ENCODE results near the gene TENM4. TPM values are rescaled to one million over a fixed set of nuclear protein-coding genes. Genes with fewer than 3 reads are reported as not detected.

Gene TENM4
- total RNA-seq, 1 donor from 2014 or later: 0.21 TPM

DNA sequence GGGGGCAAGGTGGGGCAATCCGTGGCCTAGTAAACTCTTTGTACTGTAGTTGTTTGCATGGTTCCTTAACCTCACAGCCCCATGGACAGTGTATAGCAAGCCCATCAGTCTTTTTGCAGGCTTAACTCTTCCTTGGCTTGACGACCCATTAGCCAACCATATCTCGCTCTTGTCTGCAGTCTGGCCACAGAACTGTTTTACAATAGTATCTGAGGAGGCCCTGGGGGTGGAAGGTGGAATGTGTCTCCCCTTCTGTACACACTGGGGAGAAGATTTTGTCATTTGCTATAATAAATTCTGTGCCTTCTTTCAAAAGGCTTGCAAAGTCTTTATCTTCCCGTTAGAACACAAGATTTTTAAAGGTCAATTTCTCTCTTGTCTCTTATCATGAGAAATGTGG is 675.9 kb downstream of the TENM4 start:
- no peak for DNase-seq (ENCODE audit: low read depth)

DNA sequence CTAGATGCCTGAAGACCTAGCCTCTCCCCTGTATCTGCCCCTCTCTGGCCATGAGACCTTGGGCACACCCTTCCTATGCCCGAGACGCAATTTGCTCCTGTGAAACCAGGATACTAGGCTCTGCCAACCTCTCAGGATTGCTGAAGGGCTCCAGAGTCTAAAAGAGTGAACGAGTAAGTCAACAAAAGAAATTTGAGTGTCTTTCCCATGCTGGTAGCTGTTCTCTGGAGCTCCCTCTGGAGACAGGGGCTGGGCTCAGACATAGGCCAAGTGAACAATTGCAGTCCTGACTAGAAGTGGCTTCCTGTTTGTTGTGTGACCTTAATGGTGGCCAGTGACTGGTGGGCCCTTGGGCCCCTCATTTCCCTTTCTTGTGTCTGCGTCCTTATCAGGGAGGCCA is 677.2 kb downstream of the TENM4 start:
- no peak for DNase-seq (ENCODE audit: low read depth)

DNA sequence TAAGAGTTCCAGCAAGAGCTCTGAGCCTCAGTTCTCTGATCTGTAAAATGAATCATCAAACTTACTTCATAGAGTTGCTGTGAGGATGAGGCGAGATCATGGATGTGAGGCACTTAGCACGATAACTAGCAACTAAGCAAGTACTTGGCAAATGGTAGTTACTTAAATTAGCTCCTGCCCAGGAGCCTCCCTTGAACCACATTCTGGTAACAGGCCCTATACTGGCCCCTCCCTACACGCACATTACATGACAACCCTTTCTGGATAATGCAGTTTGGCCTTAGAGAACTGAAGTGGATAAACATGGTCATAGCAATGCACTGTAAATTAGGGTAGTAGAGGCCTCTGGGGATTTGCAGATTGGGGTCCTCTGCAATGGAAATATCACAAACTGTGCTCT is 678.7 kb downstream of the TENM4 start:
- no peak for DNase-seq (ENCODE audit: low read depth)

DNA sequence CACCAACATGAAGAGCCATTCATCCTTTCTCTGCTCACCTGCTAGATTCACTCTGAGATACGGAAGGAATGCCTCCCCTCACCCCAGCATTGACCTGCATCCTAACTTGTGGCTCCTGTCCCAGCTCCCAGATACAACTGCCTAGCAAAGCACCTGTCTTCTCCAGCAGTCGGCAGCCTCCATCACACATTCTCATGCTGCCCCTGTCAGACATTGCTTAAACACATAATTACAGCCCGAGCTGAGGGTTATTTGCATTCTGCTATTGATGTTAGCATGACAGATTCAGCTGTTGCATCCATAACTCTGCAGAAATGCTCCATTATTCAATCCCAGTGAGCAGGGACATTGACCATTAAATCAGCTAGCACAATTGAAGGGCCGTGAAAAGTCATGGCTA is 681.8 kb downstream of the TENM4 start:
- DNase-seq (ENCODE audit: low read depth): no peak

DNA sequence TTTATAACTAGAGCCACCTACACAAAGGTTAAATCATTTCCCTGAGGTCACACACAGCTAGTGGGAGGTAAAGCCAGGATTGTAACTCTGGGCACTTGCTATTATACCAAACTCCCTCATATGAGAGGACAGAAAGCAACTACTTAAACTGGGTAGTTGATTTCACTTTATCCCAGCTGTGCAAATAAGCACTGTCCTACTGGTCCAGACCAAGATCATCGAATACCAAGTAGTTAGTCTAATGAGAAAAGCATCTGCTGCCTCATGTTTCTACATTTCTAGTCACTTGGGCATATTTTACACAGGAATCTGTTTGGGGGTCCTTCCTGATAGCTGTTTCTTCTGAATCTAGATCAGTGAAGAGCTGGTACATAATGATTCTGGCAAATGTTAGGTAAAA is 687.5 kb downstream of the TENM4 start:
- DNase-seq (ENCODE audit: low read depth): no peak

DNA sequence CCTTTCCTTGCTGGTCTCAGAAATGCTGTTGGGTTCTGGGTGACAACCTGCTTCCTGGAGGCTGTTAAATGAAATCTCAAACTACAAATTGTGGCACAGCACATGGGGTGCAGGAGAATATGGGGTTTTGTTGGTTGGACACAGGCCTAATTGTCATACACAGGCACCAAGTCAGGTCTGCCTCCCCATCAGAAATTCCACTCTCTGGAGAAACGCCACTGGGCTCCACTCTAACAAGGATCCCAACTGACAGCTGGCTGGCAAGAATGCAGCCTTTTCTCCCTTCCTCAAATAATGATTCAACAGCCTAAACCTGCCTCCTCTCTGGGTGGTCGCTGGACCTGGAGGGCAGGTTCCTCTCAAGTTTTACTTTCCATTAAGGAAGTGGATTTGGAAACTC is 688.3 kb downstream of the TENM4 start:
- DNase-seq (ENCODE audit: low read depth): no peak

DNA sequence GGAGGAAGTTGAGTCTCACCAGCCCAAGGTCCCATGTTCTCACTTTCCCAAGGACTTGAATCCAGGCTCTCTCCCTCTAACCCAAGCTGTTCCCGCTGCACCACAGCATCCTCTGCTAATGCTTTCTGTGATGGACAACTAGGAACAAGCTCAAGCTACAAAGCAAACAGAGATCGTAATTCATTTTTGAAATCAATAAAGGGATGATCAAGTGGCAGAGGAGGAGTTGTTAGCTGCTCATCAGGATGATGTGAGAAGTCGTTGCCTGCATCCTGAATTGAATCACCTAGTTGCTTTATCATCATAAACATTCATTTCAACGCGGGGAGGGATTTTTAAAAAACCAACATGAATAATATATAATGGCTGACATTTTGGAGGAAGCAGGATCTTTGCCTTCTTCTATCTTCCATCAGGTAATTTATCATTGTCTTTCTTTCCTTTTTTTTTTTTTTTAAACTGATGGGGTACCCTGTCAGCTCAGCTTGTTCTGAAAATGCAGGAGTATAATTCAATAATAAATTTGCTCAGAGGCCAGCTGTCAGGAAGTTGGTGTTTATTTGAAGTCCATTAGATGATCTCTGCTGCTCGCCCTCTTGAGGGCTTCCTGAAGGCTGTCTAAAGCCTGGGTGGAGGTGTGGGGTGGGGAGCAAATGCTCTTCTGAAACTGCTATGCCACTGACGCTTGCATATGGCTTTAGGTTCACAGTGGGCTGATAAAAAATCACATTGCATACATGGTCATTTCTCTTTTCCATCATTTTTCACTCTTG is 691.7 kb downstream of the TENM4 start:
- DNase-seq (ENCODE audit: low read depth): no peak

DNA sequence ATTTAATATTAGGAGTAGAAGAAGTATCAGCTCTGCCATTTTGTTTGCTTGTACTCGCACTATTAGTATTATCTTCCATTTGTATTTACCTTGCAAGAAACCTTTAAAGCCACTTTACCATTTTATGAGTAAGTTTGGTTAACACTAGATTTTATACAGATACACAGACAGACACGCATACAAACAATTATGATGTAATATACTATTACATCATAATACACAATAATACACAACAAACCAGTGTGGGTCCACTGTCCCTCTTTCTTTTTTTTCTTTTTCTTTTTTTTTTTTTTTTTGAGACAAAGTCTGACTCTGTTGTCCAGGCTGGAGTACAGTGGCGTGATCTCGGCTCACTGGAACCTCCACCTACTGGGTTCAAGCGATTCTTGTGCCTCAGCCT is 695.9 kb downstream of the TENM4 start:
- DNase-seq (ENCODE audit: low read depth): no peak

DNA sequence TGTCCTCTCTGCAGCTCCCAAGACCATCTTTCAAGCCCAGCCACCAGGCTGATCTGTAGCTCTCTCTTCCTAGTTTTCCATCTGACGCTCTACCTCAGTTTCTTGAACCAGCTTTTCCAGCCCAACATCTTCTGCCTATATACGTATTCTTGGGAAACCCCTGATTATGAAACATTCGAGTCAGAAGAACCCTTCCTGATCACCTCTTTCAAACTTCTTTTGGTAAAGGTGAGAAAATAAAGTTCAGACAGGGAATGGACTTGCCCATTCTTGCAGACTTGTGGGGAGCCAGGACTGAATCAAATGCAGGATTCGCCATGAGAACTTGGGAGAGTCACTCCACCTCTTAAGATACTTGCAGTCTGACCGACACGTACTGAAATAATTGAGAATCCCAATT is 696.6 kb downstream of the TENM4 start:
- DNase-seq (ENCODE audit: low read depth): no peak

DNA sequence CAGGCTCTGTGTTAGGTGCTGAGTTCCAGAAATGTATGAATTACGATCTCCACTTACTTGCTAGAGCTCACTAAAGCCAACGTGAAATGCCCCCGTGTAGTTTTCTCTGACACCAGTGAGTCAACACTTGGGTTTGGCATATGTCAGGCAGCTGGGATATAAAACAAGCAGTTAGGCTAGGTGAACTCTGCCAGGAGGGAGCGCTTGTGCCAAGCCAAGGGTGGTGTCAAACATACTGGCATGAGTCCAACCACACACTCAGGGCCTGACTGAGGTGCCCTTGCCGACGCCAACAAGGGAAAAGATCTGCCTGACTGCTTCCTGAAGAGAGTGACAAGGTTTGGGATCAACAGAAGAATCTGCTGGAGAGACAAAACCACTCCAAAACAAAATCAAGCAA is 698.4 kb downstream of the TENM4 start:
- DNase-seq (ENCODE audit: low read depth): no peak

DNA sequence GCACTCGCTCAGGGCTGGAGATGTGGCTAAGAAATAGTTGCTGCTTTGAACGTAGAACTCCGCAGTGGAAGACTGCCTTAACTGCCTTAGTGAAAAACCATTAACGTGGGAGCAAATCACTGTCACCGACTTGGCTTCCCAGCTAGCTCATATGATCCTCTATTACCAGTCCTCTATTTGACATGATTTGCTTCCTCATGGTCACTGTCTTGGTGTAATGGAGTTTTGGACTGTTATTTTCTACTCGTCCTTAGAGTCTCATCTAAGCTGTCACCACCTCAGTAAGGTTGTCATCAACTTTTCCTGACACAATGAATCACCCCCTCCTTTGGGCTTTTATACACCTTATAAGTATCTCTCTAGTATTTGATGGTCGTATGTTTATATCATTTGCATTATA is 699.1 kb downstream of the TENM4 start:
- no peak for DNase-seq (ENCODE audit: low read depth)

DNA sequence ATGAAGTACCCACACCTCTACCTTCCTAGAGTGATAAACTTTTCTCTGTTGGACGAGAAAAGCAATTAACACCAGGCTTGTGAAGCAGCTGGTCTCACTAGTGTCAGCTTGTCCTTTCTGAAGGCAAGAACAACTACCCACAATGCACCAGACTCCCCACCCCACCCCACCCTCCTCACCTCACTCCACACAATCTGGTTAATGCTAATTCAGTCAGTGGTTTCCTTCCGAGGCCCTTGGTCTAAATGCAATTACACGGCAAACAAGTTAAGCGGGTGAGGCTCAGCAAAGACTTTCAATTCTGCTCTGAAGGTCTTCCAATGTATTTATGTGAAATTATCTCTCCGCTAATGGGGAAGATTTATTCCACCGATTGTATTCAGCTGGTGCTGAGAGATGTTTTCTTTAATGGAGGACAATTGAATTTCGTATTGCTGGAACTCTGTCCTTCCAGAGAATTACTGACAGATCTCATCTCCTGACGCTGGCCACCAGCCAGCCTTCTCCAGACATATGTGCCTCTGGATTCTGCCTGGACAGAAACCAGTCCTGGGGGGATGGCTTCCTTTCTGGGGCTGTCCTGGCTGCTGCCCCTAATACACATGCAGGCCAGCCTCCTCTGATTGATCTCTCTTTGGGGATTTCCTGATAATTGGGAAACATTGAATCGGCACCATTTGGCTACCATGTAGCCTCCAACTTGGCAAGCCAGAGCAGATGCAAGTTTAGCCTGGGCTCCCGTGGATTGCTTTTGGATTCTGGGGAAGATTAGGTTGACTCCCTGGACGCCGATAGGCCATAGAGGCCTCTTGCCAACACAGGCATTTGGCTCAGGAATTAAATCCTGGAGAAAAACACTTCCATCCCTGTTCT is 700.4 kb downstream of the TENM4 start:
- no peak for DNase-seq (ENCODE audit: low read depth)

DNA sequence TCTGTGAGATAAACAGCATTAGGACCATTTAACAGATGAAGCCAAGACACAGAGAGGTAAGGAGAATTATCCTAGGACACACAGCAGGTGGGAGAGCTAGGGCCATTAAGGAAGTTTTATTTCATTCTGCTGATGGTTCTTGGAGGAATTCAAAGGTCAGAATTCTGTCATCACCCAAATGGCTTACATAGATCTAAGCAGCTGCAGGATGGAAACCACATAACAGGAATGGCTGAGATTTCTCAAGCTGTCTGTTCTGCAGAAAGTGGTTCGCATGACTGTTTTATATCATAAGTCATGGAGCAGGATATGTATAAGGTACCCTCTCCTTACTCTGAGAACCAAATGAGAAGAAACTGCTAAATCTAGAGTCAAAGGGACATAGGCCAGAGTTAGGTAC is 702.9 kb downstream of the TENM4 start:
- peak; percentile 18 for DNase-seq (ENCODE audit: low read depth)

DNA sequence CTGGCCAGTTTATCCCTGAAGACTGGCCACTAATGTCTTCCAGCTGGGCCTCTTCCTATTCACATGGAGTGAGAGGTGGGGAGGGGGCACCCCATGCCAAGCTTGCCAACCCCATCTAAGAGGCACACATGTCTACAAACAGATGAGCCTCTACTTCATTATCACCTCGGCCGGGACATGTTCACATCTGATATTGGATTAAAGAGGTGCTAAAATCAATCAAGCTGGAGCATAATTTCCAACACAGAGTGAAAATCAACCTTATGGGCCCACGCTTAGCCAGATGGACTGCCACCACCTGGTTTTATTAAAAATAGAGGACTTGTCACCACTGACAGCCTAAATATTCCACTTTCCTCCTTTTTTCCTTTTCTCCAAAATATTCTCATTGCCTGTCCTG is 703.5 kb downstream of the TENM4 start:
- DNase-seq (ENCODE audit: low read depth): no peak

DNA sequence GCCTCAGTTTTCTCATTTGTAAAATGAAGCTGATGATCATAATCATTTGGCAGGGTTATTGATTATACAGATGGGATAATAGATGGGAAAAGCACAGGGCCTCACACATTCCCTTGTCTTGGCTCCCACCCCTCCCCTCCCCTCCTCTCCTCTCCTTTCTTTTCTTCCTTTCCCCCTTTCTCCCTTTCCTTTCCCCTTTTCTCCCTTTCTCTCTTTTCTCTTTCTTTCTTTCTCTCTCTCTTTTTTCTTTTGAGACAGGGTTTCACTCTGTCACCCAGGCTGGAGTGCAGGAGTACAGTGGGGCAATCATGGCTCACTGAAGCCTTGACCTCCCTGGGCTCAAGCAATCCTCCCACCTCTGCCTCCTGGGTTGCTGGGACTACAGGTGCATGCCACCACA is 705.1 kb downstream of the TENM4 start:
- DNase-seq (ENCODE audit: low read depth): no peak

DNA sequence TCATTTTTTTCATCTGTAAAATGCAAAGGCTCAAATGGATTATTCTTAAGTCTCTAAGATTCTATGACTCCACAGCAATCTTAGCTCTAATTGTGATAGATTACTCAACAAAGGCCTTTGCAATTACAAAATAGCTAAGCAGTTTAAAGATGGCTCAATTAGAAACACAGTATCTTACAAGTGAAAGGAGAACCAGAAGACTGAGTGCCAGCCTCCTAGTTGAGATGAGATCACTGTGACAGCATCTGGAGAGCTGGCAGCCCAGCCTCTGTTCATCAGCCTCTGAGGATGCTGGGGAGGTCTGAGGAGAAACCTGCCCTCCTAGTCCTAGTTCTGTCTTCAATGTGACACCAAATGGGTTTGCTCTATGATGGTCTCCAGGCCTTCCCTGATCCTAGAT is 707.8 kb downstream of the TENM4 start:
- no peak for DNase-seq (ENCODE audit: low read depth)

DNA sequence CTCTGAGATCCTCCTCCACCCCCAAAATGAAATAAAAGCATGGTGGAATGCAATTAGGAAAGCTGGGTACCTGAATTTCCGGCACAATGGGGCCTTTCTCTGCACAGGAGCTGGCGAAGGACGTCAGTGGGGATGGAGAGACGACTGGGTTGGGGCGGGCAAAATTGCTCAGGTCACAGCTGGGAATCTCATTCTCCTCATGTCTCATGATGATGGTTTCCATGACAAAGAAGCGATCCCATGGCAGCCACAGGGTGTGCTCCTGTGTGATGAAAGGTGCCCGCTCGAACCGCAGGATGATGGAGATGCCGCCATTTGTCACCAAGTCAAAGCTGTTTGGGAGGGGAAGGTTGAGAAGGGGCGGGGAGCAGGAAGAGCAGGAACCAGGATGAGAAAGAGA is 708.6 kb downstream of the TENM4 start:
- no peak for DNase-seq (ENCODE audit: low read depth)

DNA sequence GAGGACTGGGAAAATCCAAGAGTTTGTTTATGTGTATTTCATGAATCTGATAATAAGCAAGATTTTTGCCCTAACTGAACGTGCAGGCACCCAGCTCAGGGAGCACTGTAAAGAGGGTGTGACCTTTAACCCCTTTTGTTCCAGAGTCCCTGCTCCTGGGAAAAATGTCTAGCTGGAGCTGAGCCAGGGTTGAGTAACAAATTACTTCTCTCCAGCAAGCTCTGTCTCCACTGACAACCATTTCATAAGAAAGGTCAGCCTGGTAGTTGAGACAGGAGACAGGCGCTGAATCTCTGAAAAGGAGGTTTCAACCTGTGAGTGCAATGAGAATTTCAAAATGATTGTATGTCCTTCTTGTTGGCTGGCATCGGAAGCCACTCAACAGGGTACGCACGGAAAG is 709.8 kb downstream of the TENM4 start:
- DNase-seq (ENCODE audit: low read depth): no peak

DNA sequence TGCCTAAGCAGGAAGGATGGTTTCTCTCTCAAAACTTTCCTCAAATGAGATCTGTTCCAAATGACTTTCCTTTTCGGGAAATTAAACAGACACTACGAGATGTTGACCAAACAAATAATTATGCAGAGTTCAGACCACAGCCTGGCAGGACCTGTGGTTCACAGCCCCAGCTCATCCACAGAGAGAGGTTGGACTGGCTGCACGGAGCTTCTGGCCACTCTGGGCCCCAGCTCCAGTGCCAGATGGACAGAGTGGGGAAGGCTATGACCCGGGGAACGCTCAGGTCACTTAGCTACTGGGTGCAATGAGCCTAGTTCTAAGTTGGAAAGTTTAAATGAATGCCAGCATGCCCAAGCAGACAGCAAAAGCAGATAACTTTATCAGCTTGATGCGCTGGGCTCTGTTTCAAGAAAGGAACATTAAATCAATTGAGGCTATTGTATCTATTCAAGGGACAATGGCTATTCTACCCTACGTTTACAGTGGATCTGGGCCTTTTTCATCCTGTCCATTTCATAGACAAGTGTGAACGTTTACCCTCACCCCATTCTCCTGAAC is 710.5 kb downstream of the TENM4 start:
- DNase-seq (ENCODE audit: low read depth): no peak

DNA sequence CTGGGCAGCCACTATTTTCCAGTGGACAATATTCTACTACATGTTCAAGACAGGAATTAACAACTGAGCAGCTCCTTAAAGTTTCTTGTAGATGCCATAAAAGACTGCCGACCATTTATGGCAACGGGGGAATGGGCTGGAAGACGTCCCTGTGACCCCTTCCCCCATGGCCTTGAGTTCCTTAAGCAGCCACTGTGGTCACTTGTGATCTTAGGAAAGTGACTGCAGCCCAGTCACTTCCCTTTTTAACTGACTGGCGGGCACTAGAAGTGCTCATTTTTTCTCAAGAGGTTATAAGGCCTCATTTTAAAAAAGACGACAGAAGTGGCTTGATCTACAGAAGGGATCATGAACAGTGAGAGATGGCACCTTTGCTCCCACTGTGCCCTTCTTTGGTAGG is 713.0 kb downstream of the TENM4 start:
- DNase-seq (ENCODE audit: low read depth): no peak

DNA sequence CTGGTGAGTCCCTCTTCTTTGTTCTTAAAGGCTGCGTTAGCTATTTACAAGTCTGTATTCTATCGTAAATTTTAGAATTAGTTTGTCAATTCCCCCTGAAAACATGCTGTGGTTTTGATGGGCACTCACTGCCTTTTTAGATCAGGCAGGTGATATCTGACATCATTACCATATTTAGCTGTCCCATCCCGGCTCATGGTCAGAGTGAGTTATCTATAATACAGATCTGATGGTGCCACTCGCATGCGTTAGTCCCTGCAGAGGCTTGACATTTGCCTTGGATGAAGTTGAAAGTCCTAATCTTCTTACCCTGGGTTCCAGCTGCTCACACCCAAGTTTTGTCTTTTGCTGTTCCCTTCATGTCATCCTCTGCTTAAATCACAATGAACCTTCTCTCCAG is 715.6 kb downstream of the TENM4 start:
- DNase-seq (ENCODE audit: low read depth): no peak

DNA sequence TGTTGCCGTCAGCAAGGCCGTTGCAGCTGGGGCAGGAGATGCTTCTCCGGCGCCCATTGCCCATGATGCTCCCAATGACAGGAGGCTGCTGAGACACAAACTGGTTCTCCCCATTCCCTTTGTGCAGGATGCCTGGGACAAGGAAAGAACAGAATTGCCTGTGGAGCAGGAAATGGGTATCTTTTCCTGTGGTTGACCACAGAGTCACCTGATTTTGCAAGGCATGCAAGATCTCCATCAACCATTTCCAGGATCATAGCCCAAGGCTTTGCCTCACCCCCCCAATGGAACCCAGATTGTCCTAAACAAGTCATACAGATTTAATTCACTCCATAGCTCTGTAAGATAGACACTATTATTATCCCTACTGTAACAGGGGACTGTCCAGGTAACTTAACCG is 718.0 kb downstream of the TENM4 start:
- no peak for DNase-seq (ENCODE audit: low read depth)
